ENCODE results near the gene PKD1. TPM values are rescaled to one million over a fixed set of nuclear protein-coding genes. Genes with fewer than 3 reads are reported as not detected.

The PKD1 gene
- total RNA-seq, 1 experiment from 2014 or later: 102 TPM

DNA sequence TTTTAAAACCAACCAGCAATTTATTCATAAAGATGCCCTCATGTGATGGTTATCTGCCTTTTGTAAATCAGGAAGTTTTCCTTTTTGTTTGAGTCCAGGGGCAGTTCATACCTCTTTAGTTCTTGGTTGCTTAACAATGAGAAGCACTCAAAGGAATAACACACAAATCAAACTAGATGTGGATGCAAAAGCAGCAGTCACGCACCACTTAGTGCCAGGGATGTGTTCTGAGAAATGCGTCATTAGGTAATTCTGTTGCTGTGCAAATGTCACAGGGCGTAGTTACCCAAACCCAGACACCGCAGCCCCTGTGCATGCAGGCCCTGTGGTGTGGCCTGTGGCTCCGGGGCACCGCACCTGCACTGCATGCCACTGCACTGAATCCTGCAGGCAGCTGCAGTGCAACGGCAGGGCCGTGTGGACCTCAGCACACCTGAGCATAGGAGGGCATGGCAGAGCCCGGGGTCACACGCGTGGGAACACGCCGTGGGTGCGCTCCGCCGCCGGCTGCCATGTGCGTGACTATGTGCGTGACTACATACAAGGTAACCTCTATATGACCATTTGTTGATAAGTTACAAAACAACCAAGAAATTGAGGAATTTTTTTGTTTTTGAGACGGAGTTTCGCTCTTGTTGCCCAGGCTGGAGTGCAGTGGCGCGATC is 39.6 kb downstream of the PKD1 start:
- ChIA-PET CTCF (interaction anchor here (1.3 kb wide), 1 partner anchor 45 kb away, joined by 4 read pairs; no protein-coding TSS in a partner anchor), POLR2A (no interaction called here)
- TF ChIP-seq ATF1 (CRISPR knock-in tag; IDR thresholded peaks at IDR 0.05) (no peak), ZNF138 (CRISPR knock-in tag; conservative IDR thresholded peaks at IDR 0.05) (no peak), SMAD3 (CRISPR knock-in tag; IDR thresholded peaks at IDR 0.05; ENCODE audit: borderline replicate concordance) (no peak), GABPB1 (CRISPR knock-in tag; IDR thresholded peaks at IDR 0.05) (no peak), ZNF423 (CRISPR knock-in tag; IDR thresholded peaks at IDR 0.05) (no peak), HMGA2 (CRISPR knock-in tag; IDR thresholded peaks at IDR 0.05) (no peak)
- TF ChIP-seq, protein P1, sequence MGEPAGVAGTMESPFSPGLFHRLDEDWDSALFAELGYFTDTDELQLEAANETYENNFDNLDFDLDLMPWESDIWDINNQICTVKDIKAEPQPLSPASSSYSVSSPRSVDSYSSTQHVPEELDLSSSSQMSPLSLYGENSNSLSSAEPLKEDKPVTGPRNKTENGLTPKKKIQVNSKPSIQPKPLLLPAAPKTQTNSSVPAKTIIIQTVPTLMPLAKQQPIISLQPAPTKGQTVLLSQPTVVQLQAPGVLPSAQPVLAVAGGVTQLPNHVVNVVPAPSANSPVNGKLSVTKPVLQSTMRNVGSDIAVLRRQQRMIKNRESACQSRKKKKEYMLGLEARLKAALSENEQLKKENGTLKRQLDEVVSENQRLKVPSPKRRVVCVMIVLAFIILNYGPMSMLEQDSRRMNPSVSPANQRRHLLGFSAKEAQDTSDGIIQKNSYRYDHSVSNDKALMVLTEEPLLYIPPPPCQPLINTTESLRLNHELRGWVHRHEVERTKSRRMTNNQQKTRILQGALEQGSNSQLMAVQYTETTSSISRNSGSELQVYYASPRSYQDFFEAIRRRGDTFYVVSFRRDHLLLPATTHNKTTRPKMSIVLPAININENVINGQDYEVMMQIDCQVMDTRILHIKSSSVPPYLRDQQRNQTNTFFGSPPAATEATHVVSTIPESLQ (CRISPR knock-in tag; IDR thresholded peaks at IDR 0.05): no peak
- H3K36me3 Mint-ChIP-seq: peaks cover 9% of the 10 kb centered on the region; the same call in 1 of the 2 replicates
- H3K4me3 Mint-ChIP-seq: no peak overlapping the region
- H3K27ac Mint-ChIP-seq: no peak overlapping the region
- no peak for DNase-seq (ENCODE audit: low spot score)
- no peak for ATAC-seq
- H3K9me3 Mint-ChIP-seq: no peaks in the 10 kb centered on the region
- no peaks in the 10 kb centered on the region for H3K4me1 Mint-ChIP-seq
- H3K27me3 Mint-ChIP-seq (ENCODE audit: low read depth): no peaks in the 10 kb centered on the region

DNA sequence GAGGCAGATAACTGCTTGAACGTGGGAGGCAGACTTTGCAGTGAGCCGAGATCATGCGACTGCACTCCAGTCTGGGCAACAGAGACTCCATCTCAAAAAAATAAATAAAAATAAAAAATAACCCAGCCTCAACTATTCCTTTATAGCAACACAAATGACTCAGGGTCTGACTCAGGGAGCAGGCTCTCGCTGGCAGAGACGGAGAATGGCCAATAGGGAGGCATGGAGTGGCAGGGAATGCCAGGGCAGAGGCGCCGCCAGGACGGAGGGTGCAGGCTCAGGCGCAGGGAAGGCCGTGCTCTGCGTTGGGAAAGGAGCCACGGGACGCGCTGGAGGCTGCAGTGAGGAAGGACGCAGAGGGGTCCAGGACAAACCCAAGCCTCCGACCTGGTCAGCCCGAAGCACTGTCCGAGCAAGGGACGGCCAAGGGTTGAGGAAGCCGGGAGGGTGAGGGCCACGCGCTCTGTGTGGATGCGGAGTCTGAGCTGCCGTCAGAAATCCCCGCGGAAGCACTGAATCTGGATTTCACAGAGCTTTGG is 40.3 kb downstream of the PKD1 start:
- no peak for ATAC-seq
- no peak for TF ChIP-seq TP53 (CRISPR knock-in tag; IDR thresholded peaks at IDR 0.05)
- TF ChIP-seq, protein P2, sequence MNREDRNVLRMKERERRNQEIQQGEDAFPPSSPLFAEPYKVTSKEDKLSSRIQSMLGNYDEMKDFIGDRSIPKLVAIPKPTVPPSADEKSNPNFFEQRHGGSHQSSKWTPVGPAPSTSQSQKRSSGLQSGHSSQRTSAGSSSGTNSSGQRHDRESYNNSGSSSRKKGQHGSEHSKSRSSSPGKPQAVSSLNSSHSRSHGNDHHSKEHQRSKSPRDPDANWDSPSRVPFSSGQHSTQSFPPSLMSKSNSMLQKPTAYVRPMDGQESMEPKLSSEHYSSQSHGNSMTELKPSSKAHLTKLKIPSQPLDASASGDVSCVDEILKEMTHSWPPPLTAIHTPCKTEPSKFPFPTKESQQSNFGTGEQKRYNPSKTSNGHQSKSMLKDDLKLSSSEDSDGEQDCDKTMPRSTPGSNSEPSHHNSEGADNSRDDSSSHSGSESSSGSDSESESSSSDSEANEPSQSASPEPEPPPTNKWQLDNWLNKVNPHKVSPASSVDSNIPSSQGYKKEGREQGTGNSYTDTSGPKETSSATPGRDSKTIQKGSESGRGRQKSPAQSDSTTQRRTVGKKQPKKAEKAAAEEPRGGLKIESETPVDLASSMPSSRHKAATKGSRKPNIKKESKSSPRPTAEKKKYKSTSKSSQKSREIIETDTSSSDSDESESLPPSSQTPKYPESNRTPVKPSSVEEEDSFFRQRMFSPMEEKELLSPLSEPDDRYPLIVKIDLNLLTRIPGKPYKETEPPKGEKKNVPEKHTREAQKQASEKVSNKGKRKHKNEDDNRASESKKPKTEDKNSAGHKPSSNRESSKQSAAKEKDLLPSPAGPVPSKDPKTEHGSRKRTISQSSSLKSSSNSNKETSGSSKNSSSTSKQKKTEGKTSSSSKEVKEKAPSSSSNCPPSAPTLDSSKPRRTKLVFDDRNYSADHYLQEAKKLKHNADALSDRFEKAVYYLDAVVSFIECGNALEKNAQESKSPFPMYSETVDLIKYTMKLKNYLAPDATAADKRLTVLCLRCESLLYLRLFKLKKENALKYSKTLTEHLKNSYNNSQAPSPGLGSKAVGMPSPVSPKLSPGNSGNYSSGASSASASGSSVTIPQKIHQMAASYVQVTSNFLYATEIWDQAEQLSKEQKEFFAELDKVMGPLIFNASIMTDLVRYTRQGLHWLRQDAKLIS (CRISPR knock-in tag; IDR thresholded peaks at IDR 0.05; ENCODE audit: borderline replicate concordance): no peak
- TF ChIP-seq NR2C2 (CRISPR knock-in tag; IDR thresholded peaks at IDR 0.05): no peak
- TF ChIP-seq MYBL2 (CRISPR knock-in tag; IDR thresholded peaks at IDR 0.05): no peak
- TF ChIP-seq, protein P3, sequence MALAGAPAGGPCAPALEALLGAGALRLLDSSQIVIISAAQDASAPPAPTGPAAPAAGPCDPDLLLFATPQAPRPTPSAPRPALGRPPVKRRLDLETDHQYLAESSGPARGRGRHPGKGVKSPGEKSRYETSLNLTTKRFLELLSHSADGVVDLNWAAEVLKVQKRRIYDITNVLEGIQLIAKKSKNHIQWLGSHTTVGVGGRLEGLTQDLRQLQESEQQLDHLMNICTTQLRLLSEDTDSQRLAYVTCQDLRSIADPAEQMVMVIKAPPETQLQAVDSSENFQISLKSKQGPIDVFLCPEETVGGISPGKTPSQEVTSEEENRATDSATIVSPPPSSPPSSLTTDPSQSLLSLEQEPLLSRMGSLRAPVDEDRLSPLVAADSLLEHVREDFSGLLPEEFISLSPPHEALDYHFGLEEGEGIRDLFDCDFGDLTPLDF (CRISPR knock-in tag; IDR thresholded peaks at IDR 0.05): no peak
- TF ChIP-seq HMGA2 (CRISPR knock-in tag; IDR thresholded peaks at IDR 0.05): no peak
- TF ChIP-seq, protein P4, sequence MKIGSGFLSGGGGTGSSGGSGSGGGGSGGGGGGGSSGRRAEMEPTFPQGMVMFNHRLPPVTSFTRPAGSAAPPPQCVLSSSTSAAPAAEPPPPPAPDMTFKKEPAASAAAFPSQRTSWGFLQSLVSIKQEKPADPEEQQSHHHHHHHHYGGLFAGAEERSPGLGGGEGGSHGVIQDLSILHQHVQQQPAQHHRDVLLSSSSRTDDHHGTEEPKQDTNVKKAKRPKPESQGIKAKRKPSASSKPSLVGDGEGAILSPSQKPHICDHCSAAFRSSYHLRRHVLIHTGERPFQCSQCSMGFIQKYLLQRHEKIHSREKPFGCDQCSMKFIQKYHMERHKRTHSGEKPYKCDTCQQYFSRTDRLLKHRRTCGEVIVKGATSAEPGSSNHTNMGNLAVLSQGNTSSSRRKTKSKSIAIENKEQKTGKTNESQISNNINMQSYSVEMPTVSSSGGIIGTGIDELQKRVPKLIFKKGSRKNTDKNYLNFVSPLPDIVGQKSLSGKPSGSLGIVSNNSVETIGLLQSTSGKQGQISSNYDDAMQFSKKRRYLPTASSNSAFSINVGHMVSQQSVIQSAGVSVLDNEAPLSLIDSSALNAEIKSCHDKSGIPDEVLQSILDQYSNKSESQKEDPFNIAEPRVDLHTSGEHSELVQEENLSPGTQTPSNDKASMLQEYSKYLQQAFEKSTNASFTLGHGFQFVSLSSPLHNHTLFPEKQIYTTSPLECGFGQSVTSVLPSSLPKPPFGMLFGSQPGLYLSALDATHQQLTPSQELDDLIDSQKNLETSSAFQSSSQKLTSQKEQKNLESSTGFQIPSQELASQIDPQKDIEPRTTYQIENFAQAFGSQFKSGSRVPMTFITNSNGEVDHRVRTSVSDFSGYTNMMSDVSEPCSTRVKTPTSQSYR (CRISPR knock-in tag; IDR thresholded peaks at IDR 0.05): no peak
- TF ChIP-seq ZMAT4 (CRISPR knock-in tag; IDR thresholded peaks at IDR 0.05): no peak
- no peak for TF ChIP-seq GRHL2 (CRISPR knock-in tag; IDR thresholded peaks at IDR 0.05; ENCODE audit: insufficient replicate concordance, severe bottlenecking)
- no peak for TF ChIP-seq USF1 (CRISPR knock-in tag; IDR thresholded peaks at IDR 0.05)
- no peak for TF ChIP-seq CREM (CRISPR knock-in tag; IDR thresholded peaks at IDR 0.05)
- TF ChIP-seq, protein P5, sequence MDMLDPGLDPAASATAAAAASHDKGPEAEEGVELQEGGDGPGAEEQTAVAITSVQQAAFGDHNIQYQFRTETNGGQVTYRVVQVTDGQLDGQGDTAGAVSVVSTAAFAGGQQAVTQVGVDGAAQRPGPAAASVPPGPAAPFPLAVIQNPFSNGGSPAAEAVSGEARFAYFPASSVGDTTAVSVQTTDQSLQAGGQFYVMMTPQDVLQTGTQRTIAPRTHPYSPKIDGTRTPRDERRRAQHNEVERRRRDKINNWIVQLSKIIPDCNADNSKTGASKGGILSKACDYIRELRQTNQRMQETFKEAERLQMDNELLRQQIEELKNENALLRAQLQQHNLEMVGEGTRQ (CRISPR knock-in tag; IDR thresholded peaks at IDR 0.05): no peak
- TF ChIP-seq MLX (CRISPR knock-in tag; IDR thresholded peaks at IDR 0.05): no peak
- no peak for TF ChIP-seq TEAD4 (CRISPR knock-in tag; IDR thresholded peaks at IDR 0.05)
- H3K4me3 Mint-ChIP-seq: no peak overlapping the region
- peaks cover 9% of the 10 kb centered on the region; the same call in 1 of the 2 replicates for H3K36me3 Mint-ChIP-seq
- no peak for DNase-seq (ENCODE audit: low spot score)
- no peak overlapping the region for H3K27ac Mint-ChIP-seq
- H3K4me1 Mint-ChIP-seq: no peaks in the 10 kb centered on the region
- POLR2A ChIA-PET: no interaction called here
- no peaks in the 10 kb centered on the region for H3K9me3 Mint-ChIP-seq
- no peaks in the 10 kb centered on the region for H3K27me3 Mint-ChIP-seq (ENCODE audit: low read depth)
- CTCF ChIA-PET: interaction anchor here (0.6 to 1.3 kb wide), 2 partner anchors 45 to 73 kb away, joined by 3 to 4 read pairs; no protein-coding TSS in a partner anchor
